Liver (tissue), 3 donors: ENCODE results near the gene TST.

Source experiments
- ATF3 ChIP-seq: IDR thresholded peaks from 2 replicates; pipeline ENCODE4 v1.6.1; 2016; ENCODE audit warnings: antibody characterized with exemption
- CTCF ChIP-seq: fragments of 150-350 bp; IDR thresholded peaks from 2 replicates; pipeline ENCODE4 v1.5.1; 2017; ENCODE audit warnings: improper control_type of control experiment, low read depth, low read length; ENCODE audit not compliant: missing input control
- GABPA ChIP-seq, 2 donors: IDR thresholded peaks in 1 of 2; conservative IDR thresholded peaks in 1 of 2; 2 replicates each; pipeline ENCODE4 v1.6.1; 2016; ENCODE audit warnings: antibody characterized with exemption in 2 of 2, mild to moderate bottlenecking in 1 of 2, moderate library complexity in 1 of 2
- JUND ChIP-seq, 2 donors: IDR thresholded peaks; 2 replicates each; pipeline ENCODE4 v1.6.1; 2016; ENCODE audit warnings: antibody characterized with exemption in 2 of 2
- MAX ChIP-seq: IDR thresholded peaks from 2 replicates; pipeline ENCODE4 v1.6.1; 2016; ENCODE audit warnings: antibody characterized with exemption
- RAD21 ChIP-seq, 2 donors: IDR thresholded peaks; 2 replicates each; pipeline ENCODE4 v1.6.1; 2016; ENCODE audit warnings: antibody characterized with exemption in 2 of 2, mild to moderate bottlenecking in 2 of 2
- REST ChIP-seq: IDR thresholded peaks from 2 replicates; pipeline ENCODE4 v1.6.1; 2016; ENCODE audit warnings: antibody characterized with exemption, mild to moderate bottlenecking
- SP1 ChIP-seq: IDR thresholded peaks from 2 replicates; pipeline ENCODE4 v1.6.1; 2018; ENCODE audit warnings: antibody characterized with exemption, mild to moderate bottlenecking
- TAF1 ChIP-seq: conservative IDR thresholded peaks from 2 replicates; pipeline ENCODE4 v1.6.1; 2016; ENCODE audit warnings: antibody characterized with exemption, mild to moderate bottlenecking
- YY1 ChIP-seq: IDR thresholded peaks from 2 replicates; pipeline ENCODE4 v1.6.1; 2016; ENCODE audit warnings: antibody characterized with exemption, mild to moderate bottlenecking
- ZBTB33 ChIP-seq: IDR thresholded peaks from 2 replicates; pipeline ENCODE4 v1.6.1; 2016; ENCODE audit warnings: antibody characterized with exemption
- donor health status: healthy.
- donor health status: healthy.

GRCh38 chr22:37023743-37024338 lies 4.6 kb upstream of the TST start:
- TF ChIP-seq CTCF (no peak), YY1 (no peak), RAD21 (IDR thresholded peaks at IDR 0.05) (peak in 1 of 2 donors; percentile 52), ATF3 (no peak), TAF1 (no peak), GABPA (IDR thresholded peaks at IDR 0.05 in 1 of 2, conservative IDR thresholded peaks at IDR 0.05 in 1 of 2) (no peak), JUND (IDR thresholded peaks at IDR 0.05) (peak in 1 of 2 donors; percentile 42), SP1 (peak; percentile 94), MAX (peak; percentile 73), REST (peak; percentile 53), ZBTB33 (no peak)
